ENCODE results near the gene PHF21B. TPM values are rescaled to one million over a fixed set of nuclear protein-coding genes. Genes with fewer than 3 reads are reported as not detected.
A peak's percentile ranks its signal among the peaks of the same experiment; 100 is the strongest.

PHF21B gene
- total and polyA plus RNA-seq, 8 donors: 0.24 to 1.4 (median 1.1) TPM; not detected in 1

GRCh38 chr22:44840611-44841322, 169.0 kb downstream of the PHF21B start:
- intact Hi-C loops (cut with DNase I): no loop called here
- ATAC-seq: no peak
- Histone ChIP-seq H3K4me3 (no peak overlapping the region), H3K27ac (no peak overlapping the region), H3K36me3 (no peaks in the 10 kb centered on the region), H3K4me1 (no peaks in the 10 kb centered on the region), H3K9me3 (peaks cover 0 to 12% of the 10 kb centered on the region in 2 donors), H3K27me3 (peaks cover 0 to 7% of the 10 kb centered on the region in 2 donors)
- TF ChIP-seq CTCF (IDR thresholded peaks at IDR 0.05): no peak
- DNase-seq: peak in 1 of 4 donors; percentile 39

GRCh38 chr22:44839721-44840120, 170.1 kb downstream of the PHF21B start:
- Histone ChIP-seq H3K4me3 (no peak overlapping the region), H3K36me3 (no peaks in the 10 kb centered on the region), H3K27ac (no peak overlapping the region), H3K27me3 (peaks cover 0 to 7% of the 10 kb centered on the region in 2 donors), H3K4me1 (no peaks in the 10 kb centered on the region), H3K9me3 (peaks cover 0 to 21% of the 10 kb centered on the region in 2 donors)
- intact Hi-C loops (cut with DNase I): no loop called here
- no peak for TF ChIP-seq CTCF (IDR thresholded peaks at IDR 0.05)
- DNase-seq (peak in 1 of 4 donors; percentile 20), ATAC-seq (no peak)

- peaks cover 2 to 7% of the 10 kb centered on the region in 2 donors for H3K27me3 ChIP-seq
- peak in 1 of 4 donors; percentile 16 for DNase-seq
Measured at GRCh38 chr22:44839061-44839460, 170.7 kb downstream of the PHF21B start.

GRCh38 chr22:44838316-44839016, 171.3 kb downstream of the PHF21B start:
- intact Hi-C loops (cut with DNase I): no loop called here
- peaks cover 5 to 7% of the 10 kb centered on the region in 2 donors for H3K27me3 ChIP-seq
- peaks cover 0 to 19% of the 10 kb centered on the region in 2 donors for H3K9me3 ChIP-seq
- H3K27ac ChIP-seq: no peak overlapping the region
- no peak for TF ChIP-seq CTCF (IDR thresholded peaks at IDR 0.05)
- no peak overlapping the region for H3K4me3 ChIP-seq
- no peaks in the 10 kb centered on the region for H3K36me3 ChIP-seq
- DNase-seq (peak in 2 of 4 donors; percentile 1 to 65), ATAC-seq (no peak)
- H3K4me1 ChIP-seq: no peaks in the 10 kb centered on the region

More at GRCh38 chr22:44839061-44839460, 170.7 kb downstream of the PHF21B start:
- Histone ChIP-seq H3K4me1 (no peaks in the 10 kb centered on the region), H3K4me3 (no peak overlapping the region), H3K9me3 (peaks cover 0 to 21% of the 10 kb centered on the region in 2 donors), H3K27ac (no peak overlapping the region), H3K36me3 (no peaks in the 10 kb centered on the region)
- intact Hi-C loops (cut with DNase I): no loop called here
- ATAC-seq: no peak
- no peak for TF ChIP-seq CTCF (IDR thresholded peaks at IDR 0.05)

GRCh38 chr22:44837481-44837880, 172.3 kb downstream of the PHF21B start:
- Histone ChIP-seq H3K4me3 (no peak overlapping the region), H3K36me3 (no peaks in the 10 kb centered on the region), H3K4me1 (no peaks in the 10 kb centered on the region), H3K27ac (no peak overlapping the region), H3K9me3 (peaks cover 0 to 19% of the 10 kb centered on the region in 2 donors), H3K27me3 (peaks cover 5 to 7% of the 10 kb centered on the region in 2 donors)
- DNase-seq (peak in 1 of 4 donors; percentile 42), ATAC-seq (no peak)
- TF ChIP-seq CTCF (IDR thresholded peaks at IDR 0.05): no peak
- intact Hi-C loops (cut with DNase I): no loop called here
